ENCODE results near the gene CA12.

CA12 gene

GRCh38 chr15:63319065-63319464 lies 62.6 kb downstream of the CA12 start:
- no peak for TF ChIP-seq Cebpa-rat (IDR thresholded peaks at IDR 0.05)
- no peak overlapping the region for H3K27ac ChIP-seq
- no peaks in the 10 kb centered on the region for H3K36me3 ChIP-seq
- H4K20me1 ChIP-seq: no peaks in the 10 kb centered on the region
- H3K4me1 ChIP-seq: no peaks in the 10 kb centered on the region
- H3K4me3 ChIP-seq: no peak overlapping the region
- H3K9ac ChIP-seq: no peak overlapping the region
- no peaks in the 10 kb centered on the region for H3K27me3 ChIP-seq
- H3K4me2 ChIP-seq: no peak overlapping the region
- H3K9me3 ChIP-seq (replicated peaks in 1 of 11): no peaks in the 10 kb centered on the region

- H4K20me1 ChIP-seq: no peaks in the 10 kb centered on the region
- no peak overlapping the region for H3K9ac ChIP-seq
- no peaks in the 10 kb centered on the region for H3K27me3 ChIP-seq
- H3K36me3 ChIP-seq: no peaks in the 10 kb centered on the region
- no peaks in the 10 kb centered on the region for H3K4me1 ChIP-seq
- TF ChIP-seq Cebpa-rat (IDR thresholded peaks at IDR 0.05): no peak
- H3K4me3 ChIP-seq: no peak overlapping the region
- H3K4me2 ChIP-seq: no peak overlapping the region
- H3K27ac ChIP-seq: no peak overlapping the region
- no peaks in the 10 kb centered on the region for H3K9me3 ChIP-seq (replicated peaks in 1 of 11)
Observed at GRCh38 chr15:63318344-63318743, 63.3 kb downstream of the CA12 start.

- no peak overlapping the region for H3K9ac ChIP-seq
- no peaks in the 10 kb centered on the region for H3K9me3 ChIP-seq (replicated peaks in 1 of 11)
- no peak overlapping the region for H3K27ac ChIP-seq
- no peaks in the 10 kb centered on the region for H3K4me1 ChIP-seq
- H4K20me1 ChIP-seq: no peaks in the 10 kb centered on the region
- H3K4me3 ChIP-seq: no peak overlapping the region
- no peak for TF ChIP-seq Cebpa-rat (IDR thresholded peaks at IDR 0.05)
- no peak overlapping the region for H3K4me2 ChIP-seq
- no peaks in the 10 kb centered on the region for H3K27me3 ChIP-seq
- no peaks in the 10 kb centered on the region for H3K36me3 ChIP-seq
Observed at GRCh38 chr15:63314409-63314808, 67.2 kb downstream of the CA12 start.

- no peaks in the 10 kb centered on the region for H3K9me3 ChIP-seq (replicated peaks in 1 of 11)
- H3K36me3 ChIP-seq: no peaks in the 10 kb centered on the region
- H3K9ac ChIP-seq: no peak overlapping the region
- H3K4me3 ChIP-seq: no peak overlapping the region
- H4K20me1 ChIP-seq: no peaks in the 10 kb centered on the region
- H3K27me3 ChIP-seq: no peaks in the 10 kb centered on the region
- no peak overlapping the region for H3K27ac ChIP-seq
- no peaks in the 10 kb centered on the region for H3K4me1 ChIP-seq
- no peak overlapping the region for H3K4me2 ChIP-seq
- TF ChIP-seq Cebpa-rat (IDR thresholded peaks at IDR 0.05): no peak
Observed at GRCh38 chr15:63313825-63314224, 67.8 kb downstream of the CA12 start.

- Histone ChIP-seq H3K27ac (no peak overlapping the region), H3K9ac (no peak overlapping the region), H3K27me3 (no peaks in the 10 kb centered on the region), H3K4me2 (no peak overlapping the region), H3K4me1 (no peaks in the 10 kb centered on the region), H3K4me3 (no peak overlapping the region), H3K9me3 (replicated peaks in 1 of 11) (no peaks in the 10 kb centered on the region), H3K36me3 (peaks cover 0 to 6% (median 0%) of the 10 kb centered on the region in 11 experiments; a peak in 1 of 22 replicates), H4K20me1 (no peaks in the 10 kb centered on the region)
- no peak for TF ChIP-seq Cebpa-rat (IDR thresholded peaks at IDR 0.05)
Observed at GRCh38 chr15:63312286-63312685, 69.4 kb downstream of the CA12 start.

- Histone ChIP-seq H3K4me3 (no peak overlapping the region), H4K20me1 (no peaks in the 10 kb centered on the region), H3K4me2 (no peak overlapping the region), H3K27me3 (no peaks in the 10 kb centered on the region), H3K9me3 (replicated peaks in 1 of 11) (no peaks in the 10 kb centered on the region), H3K9ac (no peak overlapping the region), H3K27ac (no peak overlapping the region), H3K36me3 (peaks cover 5 to 22% (median 10%) of the 10 kb centered on the region in 11 experiments; a peak in 20 of 22 replicates), H3K4me1 (no peaks in the 10 kb centered on the region)
- no peak for TF ChIP-seq Cebpa-rat (IDR thresholded peaks at IDR 0.05)
Observed at GRCh38 chr15:63310646-63311045, 71.0 kb downstream of the CA12 start.

- Histone ChIP-seq H4K20me1 (no peaks in the 10 kb centered on the region), H3K27ac (no peak overlapping the region), H3K4me1 (no peaks in the 10 kb centered on the region)
Observed at GRCh38 chr15:63308947-63309346, 72.7 kb downstream of the CA12 start.

GRCh38 chr15:63308491-63308890 lies 73.2 kb downstream of the CA12 start:
- Histone ChIP-seq H3K36me3 (peaks cover 11 to 44% (median 21%) of the 10 kb centered on the region in 11 experiments), H3K27me3 (no peaks in the 10 kb centered on the region), H3K27ac (no peak overlapping the region), H3K9me3 (replicated peaks in 1 of 11) (no peaks in the 10 kb centered on the region), H3K4me3 (no peak overlapping the region), H3K9ac (no peak overlapping the region), H4K20me1 (no peaks in the 10 kb centered on the region), H3K4me2 (no peak overlapping the region), H3K4me1 (no peaks in the 10 kb centered on the region)
- no peak for TF ChIP-seq Cebpa-rat (IDR thresholded peaks at IDR 0.05)

More at GRCh38 chr15:63308947-63309346, 72.7 kb downstream of the CA12 start:
- no peak for TF ChIP-seq Cebpa-rat (IDR thresholded peaks at IDR 0.05)
- Histone ChIP-seq H3K4me2 (no peak overlapping the region), H3K9me3 (replicated peaks in 1 of 11) (no peaks in the 10 kb centered on the region), H3K4me3 (no peak overlapping the region), H3K9ac (no peak overlapping the region), H3K27me3 (no peaks in the 10 kb centered on the region), H3K36me3 (peaks cover 10 to 39% (median 18%) of the 10 kb centered on the region in 11 experiments; a peak in 20 of 22 replicates)

- peak in 1 of 11 experiments; percentile 46; a peak in 1 of 22 replicates for TF ChIP-seq Cebpa-rat (IDR thresholded peaks at IDR 0.05)
- Histone ChIP-seq H3K27ac (no peak overlapping the region), H3K9me3 (replicated peaks in 1 of 11) (no peaks in the 10 kb centered on the region), H3K27me3 (no peaks in the 10 kb centered on the region), H3K4me1 (no peaks in the 10 kb centered on the region), H4K20me1 (no peaks in the 10 kb centered on the region), H3K4me3 (no peak overlapping the region), H3K36me3 (peaks cover 23 to 63% (median 38%) of the 10 kb centered on the region in 11 experiments), H3K4me2 (no peak overlapping the region), H3K9ac (no peak overlapping the region)
Observed at GRCh38 chr15:63306492-63307073, 75.1 kb downstream of the CA12 start.

- TF ChIP-seq Cebpa-rat (IDR thresholded peaks at IDR 0.05): no peak
- H3K27me3 ChIP-seq: no peaks in the 10 kb centered on the region
- H3K9me3 ChIP-seq (replicated peaks in 1 of 11): no peaks in the 10 kb centered on the region
- no peak overlapping the region for H3K27ac ChIP-seq
- H4K20me1 ChIP-seq: no peaks in the 10 kb centered on the region
- H3K9ac ChIP-seq: no peak overlapping the region
- no peaks in the 10 kb centered on the region for H3K4me1 ChIP-seq
- H3K4me3 ChIP-seq: no peak overlapping the region
- H3K36me3 ChIP-seq: peaks cover 23 to 76% (median 38%) of the 10 kb centered on the region in 11 experiments
- no peak overlapping the region for H3K4me2 ChIP-seq
Observed at GRCh38 chr15:63305260-63305659, 76.4 kb downstream of the CA12 start.
